ENCODE measurements around the gene ZFP28. TPM values are rescaled to one million over a fixed set of nuclear protein-coding genes. Genes with fewer than 3 reads are reported as not detected.
A peak's percentile ranks its signal among the peaks of the same experiment; 100 is the strongest.

The ZFP28 gene
- total RNA-seq, 1 donor = 7.6 TPM

DNA sequence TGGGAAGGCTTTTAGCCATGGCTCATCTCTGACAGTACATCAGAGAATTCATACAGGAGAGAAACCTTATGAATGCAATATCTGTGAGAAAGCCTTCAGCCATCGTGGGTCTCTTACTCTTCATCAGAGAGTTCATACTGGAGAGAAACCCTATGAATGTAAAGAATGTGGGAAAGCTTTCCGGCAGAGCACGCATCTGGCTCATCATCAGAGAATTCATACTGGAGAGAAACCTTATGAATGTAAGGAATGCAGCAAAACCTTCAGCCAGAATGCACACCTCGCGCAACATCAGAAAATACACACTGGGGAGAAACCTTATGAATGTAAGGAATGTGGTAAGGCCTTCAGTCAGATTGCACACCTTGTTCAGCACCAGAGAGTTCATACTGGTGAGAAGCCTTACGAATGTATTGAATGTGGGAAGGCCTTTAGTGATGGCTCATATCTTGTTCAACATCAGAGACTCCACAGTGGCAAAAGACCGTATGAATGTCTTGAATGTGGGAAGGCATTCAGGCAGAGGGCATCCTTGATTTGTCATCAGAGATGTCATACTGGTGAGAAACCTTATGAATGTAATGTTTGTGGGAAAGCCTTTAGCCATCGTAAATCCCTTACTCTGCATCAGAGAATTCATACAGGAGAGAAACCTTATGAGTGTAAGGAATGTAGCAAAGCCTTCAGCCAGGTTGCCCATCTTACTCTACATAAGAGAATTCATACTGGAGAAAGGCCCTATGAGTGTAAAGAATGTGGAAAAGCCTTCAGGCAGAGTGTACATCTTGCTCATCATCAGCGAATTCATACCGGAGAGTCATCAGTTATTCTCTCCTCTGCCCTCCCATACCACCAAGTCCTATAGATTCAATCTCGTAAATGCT is 39.2 kb downstream of the ZFP28 start:
- Histone ChIP-seq H3K4me1 (ENCODE audit: insufficient read depth, low read length) (no peaks in the 10 kb centered on the region), H3K4me3 (ENCODE audit: insufficient read depth, low read length) (no peak overlapping the region), H3K9me3 (ENCODE audit: low read depth, low read length) (peaks cover 66% of the 10 kb centered on the region), H4K20me1 (ENCODE audit: insufficient read depth, low read length) (no peaks in the 10 kb centered on the region), H3K27me3 (ENCODE audit: insufficient read depth, low read length) (no peaks in the 10 kb centered on the region), H2AFZ (ENCODE audit: low read length) (no peak overlapping the region), H3K27ac (ENCODE audit: low read depth, low read length) (no peak overlapping the region), H3K4me2 (ENCODE audit: insufficient read depth, low read length) (no peak overlapping the region), H3K36me3 (ENCODE audit: insufficient read depth, low read length) (peaks cover 33% of the 10 kb centered on the region), H3K79me2 (ENCODE audit: insufficient read depth, low read length) (no peaks in the 10 kb centered on the region)
- no peak for DNase-seq (ENCODE audit: insufficient read length, low spot score, missing footprints)
- TF ChIP-seq CTCF (IDR thresholded peaks at IDR 0.05; ENCODE audit: extremely low read depth, low read depth, low read length) = no peak

DNA sequence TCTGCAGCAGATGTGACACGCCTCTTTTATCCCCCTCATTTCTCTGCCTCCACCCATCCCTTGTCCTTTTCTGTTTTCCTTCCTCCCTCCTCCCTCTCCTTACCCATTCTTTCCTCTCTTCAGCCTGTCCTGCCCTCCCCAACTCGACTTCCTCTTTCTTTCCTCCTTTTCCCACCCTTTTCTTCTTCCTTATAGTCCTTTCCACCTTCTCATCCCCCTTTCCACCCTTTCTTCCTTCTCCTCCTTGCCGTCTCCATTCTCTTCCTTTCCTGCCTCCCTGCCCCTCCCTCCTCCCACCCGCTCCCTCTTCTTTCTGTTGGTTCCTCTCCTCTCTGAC is 55.7 kb downstream of the ZFP28 start:
- H3K27me3 ChIP-seq (ENCODE audit: insufficient read depth, low read length) = no peaks in the 10 kb centered on the region

DNA sequence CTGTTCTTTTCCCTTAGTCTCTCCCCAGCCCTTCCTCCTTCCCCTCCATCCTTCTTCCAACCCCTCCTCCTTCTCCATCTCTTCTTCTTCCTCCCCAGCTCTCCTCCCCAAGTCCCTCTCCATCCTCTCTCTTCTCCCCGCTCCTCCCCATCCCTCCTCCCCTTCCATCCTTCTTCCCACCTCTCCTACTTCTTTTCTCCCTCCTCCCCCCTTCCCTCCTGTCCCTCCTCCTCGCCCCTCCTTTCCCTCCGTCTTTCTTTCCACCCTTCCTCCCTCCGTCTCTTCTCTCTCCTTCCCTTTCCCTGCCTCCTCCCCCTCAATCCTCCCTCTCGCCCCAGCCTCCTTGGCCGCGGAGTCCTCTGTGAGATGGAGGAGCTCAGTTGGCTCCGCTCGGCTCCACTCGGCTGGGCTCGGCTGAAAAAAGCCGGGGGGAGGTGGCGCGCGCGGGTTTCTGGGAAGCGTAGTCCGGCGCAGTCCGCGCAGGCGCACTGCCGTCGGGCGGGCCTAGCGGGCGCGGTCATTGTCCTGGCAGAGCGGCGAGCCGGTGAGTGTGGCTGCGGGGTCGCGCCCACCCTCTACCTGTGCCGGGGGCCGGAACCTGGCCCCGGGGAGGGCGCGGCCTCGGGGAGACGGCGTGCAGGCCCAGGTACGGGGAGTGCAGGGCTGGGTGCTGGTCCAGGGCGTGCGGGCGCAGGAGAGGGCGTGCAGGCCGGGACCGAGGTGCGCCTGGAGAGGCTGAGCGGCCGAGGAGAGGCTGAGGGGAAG is 56.2 kb downstream of the ZFP28 start, which contains the start of gene ZNF71:
Gene ZNF71, plus strand, starts transcription at position 520 of the 765 bp plus-strand sequence. CDS start 6,257 bp downstream, outside the sequence.
- TF ChIP-seq CTCF (IDR thresholded peaks at IDR 0.05; ENCODE audit: extremely low read depth, low read depth, low read length) = no peak
- DNase-seq (ENCODE audit: insufficient read length, low spot score, missing footprints) = peak; percentile 99
- Histone ChIP-seq H3K4me3 (ENCODE audit: insufficient read depth, low read length) (peak within 1 kb of the TSS; percentile 96), H3K27me3 (ENCODE audit: insufficient read depth, low read length) (no peaks in the 10 kb centered on the region), H3K9me3 (ENCODE audit: low read depth, low read length) (no peaks in the 10 kb centered on the region), H2AFZ (ENCODE audit: low read length) (peak within 1 kb of the TSS; percentile 92), H3K4me2 (ENCODE audit: insufficient read depth, low read length) (peak within 1 kb of the TSS; percentile 97), H3K79me2 (ENCODE audit: insufficient read depth, low read length) (peaks cover 35% of the 10 kb centered on the region), H3K4me1 (ENCODE audit: insufficient read depth, low read length) (peaks cover 7% of the 10 kb centered on the region), H4K20me1 (ENCODE audit: insufficient read depth, low read length) (peaks cover 5% of the 10 kb centered on the region), H3K27ac (ENCODE audit: low read depth, low read length) (peak within 1 kb of the TSS; percentile 11), H3K36me3 (ENCODE audit: insufficient read depth, low read length) (no peaks in the 10 kb centered on the region)

More for the DNA sequence above, 55.7 kb downstream of the ZFP28 start:
- Histone ChIP-seq H3K79me2 (ENCODE audit: insufficient read depth, low read length) (peaks cover 35% of the 10 kb centered on the region), H3K4me1 (ENCODE audit: insufficient read depth, low read length) (peaks cover 7% of the 10 kb centered on the region), H3K4me3 (ENCODE audit: insufficient read depth, low read length) (peak overlapping the region; percentile 96), H3K9me3 (ENCODE audit: low read depth, low read length) (no peaks in the 10 kb centered on the region), H3K4me2 (ENCODE audit: insufficient read depth, low read length) (peak overlapping the region; percentile 97), H3K27ac (ENCODE audit: low read depth, low read length) (no peak overlapping the region), H4K20me1 (ENCODE audit: insufficient read depth, low read length) (peaks cover 5% of the 10 kb centered on the region), H2AFZ (ENCODE audit: low read length) (peak overlapping the region; percentile 92), H3K36me3 (ENCODE audit: insufficient read depth, low read length) (no peaks in the 10 kb centered on the region)
- DNase-seq (ENCODE audit: insufficient read length, low spot score, missing footprints) = no peak
- no peak for TF ChIP-seq CTCF (IDR thresholded peaks at IDR 0.05; ENCODE audit: extremely low read depth, low read depth, low read length)

- peaks cover 5% of the 10 kb centered on the region for H4K20me1 ChIP-seq (ENCODE audit: insufficient read depth, low read length)
- no peak for TF ChIP-seq CTCF (IDR thresholded peaks at IDR 0.05; ENCODE audit: extremely low read depth, low read depth, low read length)
- no peaks in the 10 kb centered on the region for H3K36me3 ChIP-seq (ENCODE audit: insufficient read depth, low read length)
- DNase-seq (ENCODE audit: insufficient read length, low spot score, missing footprints) = no peak
- peak overlapping the region; percentile 96 for H3K4me3 ChIP-seq (ENCODE audit: insufficient read depth, low read length)
- H2AFZ ChIP-seq (ENCODE audit: low read length) = peak overlapping the region; percentile 92
- H3K4me1 ChIP-seq (ENCODE audit: insufficient read depth, low read length) = peaks cover 7% of the 10 kb centered on the region
- peak overlapping the region; percentile 97 for H3K4me2 ChIP-seq (ENCODE audit: insufficient read depth, low read length)
- H3K27ac ChIP-seq (ENCODE audit: low read depth, low read length) = peak overlapping the region; percentile 11
- H3K79me2 ChIP-seq (ENCODE audit: insufficient read depth, low read length) = peaks cover 38% of the 10 kb centered on the region
- H3K9me3 ChIP-seq (ENCODE audit: low read depth, low read length) = no peaks in the 10 kb centered on the region
- H3K27me3 ChIP-seq (ENCODE audit: insufficient read depth, low read length) = no peaks in the 10 kb centered on the region
These were observed 56.8 kb downstream of the ZFP28 start for GRCh38 chr19:56595548-56595899.

Measured in osteoblast (primary cell).